ENCODE data around the gene KCNA10.

KCNA10 gene

DNA sequence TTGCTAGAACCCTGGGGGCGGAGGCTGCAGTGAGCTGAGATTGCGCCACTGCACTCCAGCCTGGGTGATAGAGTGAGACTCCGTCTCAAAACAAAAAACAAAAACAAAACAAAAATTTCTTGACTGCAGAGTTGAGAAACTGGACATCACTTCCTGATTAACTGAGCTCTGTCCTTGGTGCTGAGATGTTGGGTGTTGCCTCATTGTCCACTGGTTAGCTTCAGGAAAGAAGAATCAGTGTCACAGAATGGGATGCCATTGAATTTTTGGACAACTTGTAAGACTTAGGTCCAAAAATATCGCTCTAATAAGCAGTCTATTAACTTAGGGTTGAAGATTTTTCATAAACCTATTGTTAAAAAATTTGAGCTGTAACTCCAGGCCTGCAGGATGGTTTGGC lies 23.8 kb upstream of the KCNA10 start:
- H3K4me3 Mint-ChIP-seq, result no peak overlapping the region
- H3K36me3 Mint-ChIP-seq, result no peaks in the 10 kb centered on the region
- H3K9me3 Mint-ChIP-seq, result no peaks in the 10 kb centered on the region
- H3K4me1 Mint-ChIP-seq, result no peaks in the 10 kb centered on the region
- peaks cover 13% of the 10 kb centered on the region for H3K27me3 Mint-ChIP-seq
- H3K27ac Mint-ChIP-seq, result no peak overlapping the region

DNA sequence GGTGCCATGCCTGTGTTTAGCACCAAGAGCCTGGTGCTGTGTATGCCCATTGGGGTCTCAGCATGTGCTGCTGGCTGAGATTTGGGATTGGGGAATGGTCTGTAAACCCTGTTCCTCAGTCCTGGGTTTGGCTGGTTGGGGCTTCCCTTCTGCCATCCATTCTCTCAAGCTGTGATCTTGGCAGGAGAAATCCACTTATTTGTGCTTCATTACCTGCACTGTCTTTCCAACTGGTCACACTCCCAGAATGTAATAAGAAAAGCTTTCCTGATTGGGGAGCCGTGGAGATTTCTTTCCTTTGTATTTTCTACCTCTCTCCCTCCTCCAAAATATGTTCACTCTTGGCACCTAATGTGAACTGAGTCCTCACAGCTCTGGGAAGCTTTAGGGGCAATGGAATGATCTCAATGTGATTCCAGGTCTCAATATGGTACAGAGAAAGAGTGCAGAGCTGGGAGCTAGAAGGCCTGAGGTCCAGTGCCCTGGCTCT lies 23.0 kb upstream of the KCNA10 start:
- H3K27me3 Mint-ChIP-seq, result peaks cover 13% of the 10 kb centered on the region
- H3K27ac Mint-ChIP-seq, result no peak overlapping the region
- no peaks in the 10 kb centered on the region for H3K9me3 Mint-ChIP-seq
- no peaks in the 10 kb centered on the region for H3K36me3 Mint-ChIP-seq
- no peaks in the 10 kb centered on the region for H3K4me1 Mint-ChIP-seq
- H3K4me3 Mint-ChIP-seq, result no peak overlapping the region

DNA sequence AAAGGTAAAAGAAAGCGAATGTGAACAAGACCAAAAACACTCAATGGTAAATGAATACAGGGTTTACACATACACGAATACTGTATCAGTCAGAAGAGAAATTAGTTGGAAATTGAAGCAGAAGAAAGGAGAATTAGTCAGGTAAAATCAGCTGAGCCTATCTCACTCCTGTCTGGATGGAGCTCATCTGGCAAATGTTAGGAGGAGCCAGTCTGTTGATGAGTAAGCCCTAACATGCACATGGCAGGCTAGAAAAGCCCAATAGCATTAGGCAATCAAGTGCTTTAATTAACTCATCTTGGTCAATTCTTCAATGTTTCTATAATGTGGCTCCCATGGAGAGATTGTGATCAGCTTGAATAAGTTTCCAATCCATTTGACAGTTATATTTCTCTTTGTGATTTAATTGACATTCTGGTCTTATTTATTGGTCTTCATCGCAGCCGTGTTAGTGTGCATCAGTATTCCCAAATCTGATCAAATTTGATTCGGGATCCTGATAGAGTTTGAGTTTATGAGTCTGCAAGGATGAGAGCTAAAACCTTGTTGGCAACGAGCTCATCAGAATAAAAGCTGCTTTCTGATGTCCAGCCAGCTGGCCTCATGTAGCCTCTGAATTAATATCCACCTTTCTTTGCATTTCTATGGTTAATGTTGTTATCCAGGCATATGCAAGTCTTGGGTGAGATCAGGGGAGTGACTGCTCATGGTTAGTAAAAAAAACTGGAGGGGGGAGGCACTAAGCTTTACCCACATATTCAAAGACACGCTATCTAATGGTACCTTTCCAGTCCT lies 22.1 kb upstream of the KCNA10 start:
- Mint-ChIP-seq H3K36me3 (no peaks in the 10 kb centered on the region), H3K4me3 (no peak overlapping the region), H3K9me3 (no peaks in the 10 kb centered on the region), H3K4me1 (no peaks in the 10 kb centered on the region), H3K27ac (no peak overlapping the region), H3K27me3 (peaks cover 9% of the 10 kb centered on the region)

DNA sequence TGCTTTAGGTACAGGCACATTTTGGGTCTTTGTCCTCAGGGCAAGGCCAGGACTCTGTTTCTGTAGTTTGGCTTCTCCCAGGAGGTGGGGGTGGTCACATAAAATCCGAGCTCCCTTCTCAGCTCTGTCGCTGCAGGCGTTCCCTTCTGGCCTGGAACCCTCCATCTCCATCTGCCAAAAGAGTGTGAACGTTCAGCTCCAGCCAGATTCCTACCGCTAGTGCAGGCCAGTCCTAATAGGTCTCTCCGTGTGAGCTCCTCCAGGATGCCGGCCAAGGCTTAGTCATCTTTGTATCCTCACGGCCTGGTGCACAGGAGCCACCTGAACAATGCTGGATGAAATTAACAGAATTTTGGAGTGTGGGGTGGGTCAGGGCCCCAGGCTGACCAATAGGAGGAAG lies 19.9 kb upstream of the KCNA10 start:
- H3K4me3 Mint-ChIP-seq, result no peak overlapping the region
- H3K27ac Mint-ChIP-seq, result no peak overlapping the region
- no peaks in the 10 kb centered on the region for H3K36me3 Mint-ChIP-seq
- H3K9me3 Mint-ChIP-seq, result no peaks in the 10 kb centered on the region
- H3K4me1 Mint-ChIP-seq, result no peaks in the 10 kb centered on the region
- peaks cover 3% of the 10 kb centered on the region for H3K27me3 Mint-ChIP-seq

DNA sequence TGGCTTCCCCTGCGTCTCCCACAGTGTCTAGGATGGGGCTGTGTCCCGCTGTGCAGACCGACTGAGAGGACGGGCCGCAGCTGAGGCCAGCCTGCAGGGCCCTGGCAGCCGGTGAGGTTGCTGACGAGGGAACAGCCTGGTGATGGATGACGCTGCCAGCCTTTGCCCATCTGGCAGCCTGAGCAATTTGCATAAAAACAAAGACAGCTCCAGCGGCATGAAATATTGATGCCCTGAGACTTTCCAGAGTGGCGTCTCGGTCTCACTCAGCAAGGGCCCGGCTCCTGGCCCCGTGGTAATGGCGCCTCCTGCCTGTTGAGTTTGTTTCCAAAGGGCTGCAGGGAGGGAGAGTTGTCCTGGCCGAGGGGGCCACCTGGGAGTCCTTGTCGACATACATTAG lies 19.1 kb upstream of the KCNA10 start:
- Mint-ChIP-seq H3K9me3 (no peaks in the 10 kb centered on the region), H3K36me3 (no peaks in the 10 kb centered on the region), H3K27me3 (peaks cover 3% of the 10 kb centered on the region), H3K4me3 (no peak overlapping the region), H3K27ac (no peak overlapping the region), H3K4me1 (no peaks in the 10 kb centered on the region)

DNA sequence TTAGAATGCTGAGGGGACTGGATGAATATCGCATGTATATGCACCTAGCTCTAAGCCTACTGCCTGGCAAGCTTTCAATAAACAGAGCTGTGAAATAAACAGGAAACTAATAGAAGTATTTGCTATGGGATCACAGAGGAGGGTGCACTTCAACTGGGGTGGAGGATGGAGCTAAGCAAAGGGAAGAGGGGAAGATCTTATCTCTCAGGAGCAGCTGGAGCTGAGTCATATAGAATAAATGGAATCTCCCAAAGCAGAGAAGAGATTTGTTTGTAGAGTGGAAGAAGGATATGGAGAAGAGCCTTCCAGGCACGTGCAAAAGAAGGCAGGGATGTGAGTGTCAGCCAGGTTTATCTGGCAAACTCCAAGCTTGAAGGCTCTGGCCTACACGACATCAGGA lies 17.0 kb upstream of the KCNA10 start:
- peaks cover 3% of the 10 kb centered on the region for H3K27me3 Mint-ChIP-seq

DNA sequence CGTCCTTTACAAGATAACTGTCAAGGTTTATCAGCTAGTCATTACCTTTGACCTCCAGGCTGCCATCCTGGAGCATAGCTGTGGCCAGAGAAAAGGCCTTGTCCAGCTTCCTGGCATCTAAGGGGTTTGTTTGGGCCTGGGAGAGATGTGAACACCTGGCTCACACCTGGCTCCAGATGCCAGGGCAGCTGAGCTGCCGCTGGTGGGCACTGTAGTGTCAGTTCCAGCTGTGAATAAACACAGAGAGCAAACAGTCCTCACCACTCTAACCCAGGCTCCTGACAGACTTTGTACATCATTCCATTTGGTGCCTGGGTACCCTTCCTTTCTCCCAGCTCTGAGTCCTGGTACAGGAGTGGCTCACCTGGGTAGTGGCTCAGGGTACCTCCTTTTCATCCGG lies 14.3 kb upstream of the KCNA10 start:
- no peaks in the 10 kb centered on the region for H3K9me3 Mint-ChIP-seq

More for the DNA sequence above, 17.0 kb upstream of the KCNA10 start:
- H3K4me1 Mint-ChIP-seq, result no peaks in the 10 kb centered on the region
- no peak overlapping the region for H3K4me3 Mint-ChIP-seq
- H3K27ac Mint-ChIP-seq, result no peak overlapping the region
- H3K9me3 Mint-ChIP-seq, result no peaks in the 10 kb centered on the region
- no peaks in the 10 kb centered on the region for H3K36me3 Mint-ChIP-seq

DNA sequence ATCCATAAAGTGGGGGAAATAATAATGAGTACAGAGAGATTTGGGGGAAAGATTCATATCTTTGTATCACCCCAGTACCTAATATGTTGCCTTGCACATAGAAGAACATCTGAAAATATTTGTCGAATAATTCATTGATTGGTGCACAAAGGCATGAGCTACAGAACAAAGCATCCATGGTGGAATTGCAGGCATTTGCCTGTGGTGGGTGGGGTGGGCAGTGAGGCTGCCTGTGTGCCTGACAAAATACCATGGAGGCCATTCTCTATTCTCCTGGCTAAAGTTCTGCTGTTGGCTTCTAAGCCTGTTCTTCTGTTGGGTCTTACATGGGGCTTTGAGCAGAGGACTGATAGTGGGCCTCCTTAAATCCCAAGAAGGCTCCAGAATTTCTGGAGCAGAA lies 10.0 kb upstream of the KCNA10 start:
- Mint-ChIP-seq H3K4me1 (no peaks in the 10 kb centered on the region), H3K4me3 (no peak overlapping the region), H3K27me3 (peaks cover 2% of the 10 kb centered on the region), H3K36me3 (no peaks in the 10 kb centered on the region), H3K27ac (no peak overlapping the region), H3K9me3 (no peaks in the 10 kb centered on the region)

More for the DNA sequence above, 14.3 kb upstream of the KCNA10 start:
- H3K27ac Mint-ChIP-seq, result no peak overlapping the region
- H3K27me3 Mint-ChIP-seq, result peaks cover 3% of the 10 kb centered on the region
- no peaks in the 10 kb centered on the region for H3K4me1 Mint-ChIP-seq
- H3K36me3 Mint-ChIP-seq, result no peaks in the 10 kb centered on the region
- no peak overlapping the region for H3K4me3 Mint-ChIP-seq

DNA sequence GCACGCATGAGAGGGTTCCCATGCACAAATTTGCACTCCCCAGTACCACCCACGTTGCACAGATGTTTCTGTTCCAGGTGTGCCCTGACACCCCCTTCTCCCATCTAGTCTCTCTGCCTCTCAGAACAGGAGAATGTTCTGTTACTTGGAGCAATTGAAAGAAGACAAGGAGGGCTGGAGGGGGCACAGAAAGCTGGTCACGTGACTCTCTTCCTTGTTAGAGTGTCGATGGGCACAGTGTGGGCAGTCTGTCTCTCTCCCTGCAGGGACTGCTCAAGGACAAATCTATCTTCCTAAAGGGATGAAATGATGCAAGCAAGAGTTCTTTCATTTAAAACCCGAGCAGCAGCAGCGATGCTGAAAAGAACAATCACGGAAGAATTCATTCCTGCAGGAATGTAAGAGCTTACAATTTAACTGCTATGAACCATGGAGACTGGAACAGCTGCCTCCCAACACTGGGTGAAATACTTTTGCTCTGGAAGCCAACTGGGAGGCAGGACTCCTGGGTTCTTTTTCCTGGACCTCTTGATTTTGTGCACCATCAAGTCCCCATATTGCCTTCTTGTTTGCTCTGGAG lies 7.3 kb upstream of the KCNA10 start:
- no peaks in the 10 kb centered on the region for H3K4me1 Mint-ChIP-seq
- H3K9me3 Mint-ChIP-seq, result no peaks in the 10 kb centered on the region
- H3K4me3 Mint-ChIP-seq, result no peak overlapping the region

DNA sequence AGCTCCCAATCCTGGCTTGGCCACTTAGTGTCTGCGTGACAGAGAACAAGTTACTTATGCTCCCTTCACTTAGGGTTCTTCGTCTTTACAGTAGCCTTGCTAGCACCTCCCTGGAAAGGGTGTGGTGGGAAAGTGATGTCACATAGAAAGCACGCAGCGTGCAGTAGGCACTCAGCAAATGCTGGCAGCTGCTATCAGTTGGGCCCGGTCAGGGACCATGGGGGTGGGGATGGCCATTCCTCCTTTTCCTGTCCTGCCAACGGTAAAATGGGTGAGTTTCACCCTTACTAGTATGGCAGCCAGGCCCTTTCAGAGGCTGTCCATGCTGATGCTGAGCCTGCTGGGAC lies 6.2 kb upstream of the KCNA10 start:
- no peaks in the 10 kb centered on the region for H3K4me1 Mint-ChIP-seq
- no peaks in the 10 kb centered on the region for H3K36me3 Mint-ChIP-seq
- H3K4me3 Mint-ChIP-seq, result no peak overlapping the region
- H3K9me3 Mint-ChIP-seq, result no peaks in the 10 kb centered on the region
- no peak overlapping the region for H3K27ac Mint-ChIP-seq
- peaks cover 12% of the 10 kb centered on the region for H3K27me3 Mint-ChIP-seq

More for the DNA sequence above, 7.3 kb upstream of the KCNA10 start:
- no peaks in the 10 kb centered on the region for H3K36me3 Mint-ChIP-seq
- H3K27me3 Mint-ChIP-seq, result peaks cover 12% of the 10 kb centered on the region
- no peak overlapping the region for H3K27ac Mint-ChIP-seq

DNA sequence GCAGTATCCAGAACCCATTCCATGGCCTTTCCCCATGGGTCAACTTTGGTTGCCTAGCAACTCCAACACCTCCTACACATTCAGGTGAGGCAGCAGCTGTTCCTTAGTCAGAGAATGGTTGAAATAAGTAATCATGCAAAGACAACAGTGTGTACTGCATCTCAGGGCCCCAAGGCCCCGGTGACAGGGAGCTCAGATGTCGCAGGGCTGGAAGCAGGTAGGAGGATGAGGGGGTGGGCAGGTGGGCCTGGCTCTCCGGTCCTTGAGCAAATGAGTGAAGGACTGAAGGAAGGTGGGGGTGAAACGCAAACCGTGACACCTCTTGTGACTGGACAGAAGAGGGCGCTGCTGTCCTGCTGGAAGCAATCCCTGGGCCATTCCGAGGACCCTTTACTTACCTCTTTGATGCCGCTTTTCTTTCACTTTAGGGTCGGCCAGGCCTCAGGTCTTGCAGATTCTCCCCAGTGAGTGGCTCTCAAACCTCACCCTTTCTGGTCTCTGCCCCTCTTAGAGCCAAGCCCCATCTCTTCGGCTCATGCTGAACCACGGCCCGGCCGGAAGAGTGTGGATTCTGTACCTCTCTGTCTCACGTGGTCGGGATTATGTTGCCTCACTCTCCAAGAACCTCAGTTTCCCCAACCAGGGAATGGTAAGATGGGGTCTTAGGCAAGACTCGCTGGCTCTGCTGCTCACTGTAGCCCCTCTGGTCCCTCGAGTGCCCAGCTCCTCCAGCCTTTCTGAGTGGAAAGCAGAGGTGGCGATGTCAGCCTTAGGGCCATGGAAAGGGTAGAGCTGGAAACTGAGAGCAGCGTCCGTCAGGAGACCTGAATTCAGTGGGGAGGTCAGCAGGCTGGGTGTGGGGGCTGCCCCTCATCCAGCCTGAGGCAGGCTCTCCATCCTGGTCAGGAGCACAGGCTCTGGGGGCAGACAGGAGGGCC lies 5.6 kb upstream of the KCNA10 start:
- Mint-ChIP-seq H3K4me1 (no peaks in the 10 kb centered on the region), H3K4me3 (no peak overlapping the region), H3K27ac (no peak overlapping the region), H3K9me3 (no peaks in the 10 kb centered on the region), H3K36me3 (no peaks in the 10 kb centered on the region), H3K27me3 (peaks cover 12% of the 10 kb centered on the region)

DNA sequence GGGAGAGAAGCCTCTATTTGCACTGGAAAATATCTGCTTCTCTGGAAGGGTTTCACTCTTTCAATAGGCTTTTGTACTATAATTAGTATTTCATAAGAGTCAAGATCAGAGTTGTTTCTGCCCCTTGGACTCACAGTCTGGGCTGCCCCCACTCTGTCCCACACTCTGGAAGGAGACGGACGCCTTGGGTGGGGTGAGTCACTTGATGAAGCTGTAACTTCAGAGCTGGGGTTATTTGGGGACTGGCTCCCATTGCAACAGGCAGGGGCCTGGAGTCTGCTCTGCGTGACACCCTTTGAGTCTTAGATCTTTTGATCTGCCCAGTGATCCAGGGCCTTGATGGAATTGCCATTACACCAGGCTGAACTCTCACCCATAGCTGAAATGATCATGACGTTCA lies 4.0 kb upstream of the KCNA10 start:
- H3K27ac Mint-ChIP-seq, result no peak overlapping the region
- no peaks in the 10 kb centered on the region for H3K36me3 Mint-ChIP-seq
- H3K4me3 Mint-ChIP-seq, result no peak overlapping the region
- H3K9me3 Mint-ChIP-seq, result no peaks in the 10 kb centered on the region
- no peaks in the 10 kb centered on the region for H3K4me1 Mint-ChIP-seq
- peaks cover 10% of the 10 kb centered on the region for H3K27me3 Mint-ChIP-seq

DNA sequence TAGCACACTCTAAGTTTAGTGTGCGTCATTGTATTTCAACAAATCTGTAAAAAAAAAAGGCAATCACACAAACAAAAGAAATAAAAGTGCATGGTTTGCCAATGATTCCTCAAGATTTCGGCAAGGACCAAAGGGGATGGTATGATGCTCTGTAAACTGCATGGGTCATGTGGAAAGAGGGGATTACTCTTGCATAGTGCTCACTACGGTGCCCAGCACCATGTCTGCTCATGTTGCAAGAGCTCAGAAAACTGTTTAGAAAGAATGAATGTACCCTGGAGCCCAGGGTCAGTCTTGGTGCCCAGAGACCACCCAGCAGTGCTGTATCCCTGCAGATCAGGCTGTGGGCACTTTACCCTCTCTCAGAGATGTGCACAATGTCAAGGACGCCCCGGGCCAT lies 3.6 kb upstream of the KCNA10 start:
- H3K27ac Mint-ChIP-seq, result no peak overlapping the region
- no peaks in the 10 kb centered on the region for H3K9me3 Mint-ChIP-seq
- H3K27me3 Mint-ChIP-seq, result peaks cover 10% of the 10 kb centered on the region
- H3K36me3 Mint-ChIP-seq, result no peaks in the 10 kb centered on the region
- H3K4me3 Mint-ChIP-seq, result no peak overlapping the region
- no peaks in the 10 kb centered on the region for H3K4me1 Mint-ChIP-seq

DNA sequence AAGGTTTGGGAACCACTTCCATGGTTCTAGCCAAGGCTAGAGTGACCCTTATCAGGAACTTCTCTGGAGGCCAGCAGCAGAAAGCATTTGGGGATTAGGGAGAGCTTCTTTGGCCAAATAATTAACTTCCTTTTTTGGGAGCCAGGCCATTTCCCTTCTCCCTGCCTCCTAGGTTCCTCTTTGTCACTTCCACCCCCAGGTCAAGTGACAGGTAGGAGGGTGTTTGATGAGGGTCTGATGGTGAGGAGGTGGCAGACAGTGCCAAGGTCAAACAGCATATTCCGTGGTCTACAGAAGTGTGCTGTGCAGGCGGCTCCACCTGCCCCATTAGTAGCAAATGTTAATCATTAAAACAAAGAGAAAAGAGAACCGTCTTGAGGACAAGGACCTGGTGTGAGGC lies 1.9 kb upstream of the KCNA10 start:
- Mint-ChIP-seq H3K9me3 (no peaks in the 10 kb centered on the region), H3K4me3 (no peak overlapping the region), H3K4me1 (no peaks in the 10 kb centered on the region), H3K27ac (no peak overlapping the region), H3K27me3 (peaks cover 11% of the 10 kb centered on the region), H3K36me3 (no peaks in the 10 kb centered on the region)

DNA sequence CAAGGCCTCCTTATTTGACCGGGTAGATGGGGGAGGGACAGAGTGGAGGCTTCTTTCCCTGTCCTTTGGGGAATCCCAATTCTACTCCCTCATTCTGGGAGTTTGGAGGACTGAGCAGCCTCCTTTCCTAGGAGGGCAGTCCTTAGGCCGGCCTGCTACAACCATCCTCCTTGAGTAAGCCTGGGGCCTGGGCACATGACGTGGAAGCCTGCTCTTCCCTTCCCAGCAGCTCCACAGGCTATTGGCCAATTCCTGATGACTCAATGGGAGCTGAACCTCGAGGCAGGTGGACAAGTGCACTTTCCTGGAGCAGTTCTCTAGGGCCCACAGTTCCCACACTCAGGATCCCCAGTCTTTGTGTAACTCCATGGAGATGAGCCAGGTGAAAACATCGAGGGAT lies 3.1 kb downstream of the KCNA10 start:
- no peaks in the 10 kb centered on the region for H3K9me3 Mint-ChIP-seq
- H3K27me3 Mint-ChIP-seq, result peaks cover 1% of the 10 kb centered on the region
- no peaks in the 10 kb centered on the region for H3K36me3 Mint-ChIP-seq
- H3K4me1 Mint-ChIP-seq, result no peaks in the 10 kb centered on the region
- no peak overlapping the region for H3K27ac Mint-ChIP-seq
- H3K4me3 Mint-ChIP-seq, result no peak overlapping the region

DNA sequence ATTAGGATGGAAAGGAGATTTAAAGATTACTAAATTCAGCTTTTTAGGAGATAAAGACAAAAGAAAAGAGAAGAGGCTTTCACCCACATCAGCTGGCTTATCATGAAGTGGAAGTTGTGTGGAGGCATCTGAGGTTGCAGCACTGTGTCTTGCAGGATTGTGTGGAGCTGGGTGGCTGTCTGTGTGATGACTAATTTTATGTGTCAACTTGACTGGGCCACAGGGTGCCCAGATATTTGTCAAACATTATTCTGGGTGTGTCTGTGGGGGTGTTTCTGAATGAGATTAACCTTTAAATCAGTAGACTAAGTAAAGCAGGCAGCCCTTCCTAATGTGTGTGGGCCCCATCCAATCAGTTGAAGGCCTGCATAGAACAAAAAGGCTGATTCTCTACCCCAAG lies 3.9 kb downstream of the KCNA10 start:
- H3K27me3 Mint-ChIP-seq, result peaks cover 1% of the 10 kb centered on the region
- no peaks in the 10 kb centered on the region for H3K4me1 Mint-ChIP-seq
- no peaks in the 10 kb centered on the region for H3K9me3 Mint-ChIP-seq
- no peaks in the 10 kb centered on the region for H3K36me3 Mint-ChIP-seq
- H3K27ac Mint-ChIP-seq, result no peak overlapping the region
- H3K4me3 Mint-ChIP-seq, result no peak overlapping the region

All from activated naive CD4-positive, alpha-beta T cell treated with anti-CD3 and anti-CD28 coated beads, Interleukin-2, amount 50 U/mL, for 24 hours (primary cell).